Activated CD8-positive, alpha-beta memory T cell treated with anti-CD3 and anti-CD28 coated beads, Interleukin-2, amount 50 U/mL, for 4 hours (primary cell): ENCODE results near the gene ENTREP3.

Experiments used
- DNase-seq: peaks from one replicate; pipeline ENCODE4 v3.0.0-alpha.2; 2020

Gene ENTREP3

GRCh38 chr1:155197901-155198546 is 57.3 kb downstream of the ENTREP3 start:
- DNase-seq: no peak
